ENCODE data around the gene METTL23.
"Not testable (repeated sequence)": the region's sequence is repeated elsewhere in the genome, so short reads cannot be mapped to it uniquely, and the experiment has no call there.

METTL23 gene

GRCh38 chr17:76691379-76692191 is 35.1 kb upstream of the METTL23 start:
- FAIRE-seq = no peak
- no peak for DNase-seq (ENCODE audit: extremely low spot score, insufficient read length, low read depth)

DNA sequence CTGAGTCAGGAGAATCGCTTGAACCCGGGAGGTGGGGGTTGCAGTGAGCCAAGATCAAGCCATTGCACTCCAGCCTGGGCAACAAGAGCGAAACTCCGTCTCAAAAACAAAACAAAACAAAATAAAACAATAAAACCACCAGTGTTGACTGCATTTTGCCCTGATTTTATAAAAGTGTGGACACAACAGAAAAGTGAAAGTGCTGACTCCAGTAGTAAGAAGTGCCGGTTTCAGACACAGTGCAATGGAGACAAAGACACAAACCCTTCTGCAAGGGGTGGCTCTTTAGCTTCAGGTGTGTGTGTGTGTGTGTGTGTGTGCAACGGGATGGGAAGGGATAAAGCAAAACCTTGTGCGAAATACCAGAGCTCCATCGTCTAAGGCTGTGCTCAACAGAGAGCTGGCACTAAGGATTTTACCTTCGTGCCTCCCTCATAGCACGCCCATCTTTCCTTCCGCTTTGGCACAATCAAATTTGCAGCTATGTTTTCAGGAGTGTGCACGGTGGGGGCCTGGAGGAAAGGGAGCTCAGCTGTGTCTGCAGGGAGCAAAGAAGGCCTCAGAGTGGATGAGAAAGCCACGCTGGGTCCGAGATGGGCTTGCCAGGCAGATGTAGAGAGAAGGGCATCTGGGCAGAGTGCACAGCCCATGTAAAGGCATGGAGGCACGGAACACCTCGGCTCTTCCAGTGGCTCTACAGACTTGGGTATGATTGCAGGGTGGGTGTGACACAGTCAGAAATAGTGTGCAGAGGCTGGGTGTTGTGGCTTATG is 31.4 kb upstream of the METTL23 start:
- DNase-seq (ENCODE audit: extremely low spot score, insufficient read length, low read depth) = no peak
- no peak for FAIRE-seq

- peak; percentile 92 for FAIRE-seq
- peak; percentile 65 for DNase-seq (ENCODE audit: extremely low spot score, insufficient read length, low read depth)
Observed at GRCh38 chr17:76696763-76697701, 29.6 kb upstream of the METTL23 start.

DNA sequence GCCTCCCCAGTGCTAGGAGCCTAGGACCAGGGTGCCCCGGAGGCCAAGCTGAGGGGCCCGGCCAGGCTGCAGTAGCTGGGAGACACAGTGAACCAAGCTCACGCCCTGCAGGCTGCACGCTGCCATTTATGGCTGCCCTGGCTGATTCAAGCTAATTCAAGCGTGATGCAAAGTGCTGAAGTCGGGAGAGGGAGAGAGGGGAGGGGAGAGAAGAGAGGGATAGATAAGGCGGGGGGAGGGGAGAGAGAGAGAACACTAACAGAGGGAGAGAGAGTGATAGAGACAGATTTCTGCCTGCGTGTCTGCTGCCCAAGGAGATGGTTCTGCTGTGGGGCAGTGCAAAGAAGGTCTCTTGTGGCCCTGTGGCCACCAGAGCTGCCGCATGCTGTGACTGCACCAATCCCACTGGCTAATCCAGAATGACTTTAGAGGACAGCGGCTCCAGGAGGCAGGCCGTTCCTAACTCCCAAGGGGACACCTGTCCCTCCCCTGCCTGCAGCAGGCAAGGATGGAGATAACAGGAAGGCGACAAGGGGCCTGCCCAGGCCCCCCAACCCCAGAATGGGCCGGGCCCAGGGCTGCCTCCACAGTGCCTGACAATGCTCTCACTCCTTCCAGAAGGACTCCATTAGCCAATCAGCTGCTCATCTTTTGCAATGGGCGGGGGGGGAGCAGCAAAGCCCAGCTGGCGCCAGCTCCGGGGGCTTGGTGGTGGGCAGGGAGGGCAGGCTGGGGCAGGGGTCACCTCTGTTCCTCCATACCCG is 28.8 kb upstream of the METTL23 start:
- DNase-seq (ENCODE audit: extremely low spot score, insufficient read length, low read depth) = no peak
- no peak for FAIRE-seq

GRCh38 chr17:76698466-76698977 is 28.1 kb upstream of the METTL23 start:
- not testable (repeated sequence) for FAIRE-seq; DNase-seq (ENCODE audit: extremely low spot score, insufficient read length, low read depth)

- FAIRE-seq (no peak), DNase-seq (ENCODE audit: extremely low spot score, insufficient read length, low read depth) (no peak)
Observed at GRCh38 chr17:76700270-76700616, 26.4 kb upstream of the METTL23 start.

DNA sequence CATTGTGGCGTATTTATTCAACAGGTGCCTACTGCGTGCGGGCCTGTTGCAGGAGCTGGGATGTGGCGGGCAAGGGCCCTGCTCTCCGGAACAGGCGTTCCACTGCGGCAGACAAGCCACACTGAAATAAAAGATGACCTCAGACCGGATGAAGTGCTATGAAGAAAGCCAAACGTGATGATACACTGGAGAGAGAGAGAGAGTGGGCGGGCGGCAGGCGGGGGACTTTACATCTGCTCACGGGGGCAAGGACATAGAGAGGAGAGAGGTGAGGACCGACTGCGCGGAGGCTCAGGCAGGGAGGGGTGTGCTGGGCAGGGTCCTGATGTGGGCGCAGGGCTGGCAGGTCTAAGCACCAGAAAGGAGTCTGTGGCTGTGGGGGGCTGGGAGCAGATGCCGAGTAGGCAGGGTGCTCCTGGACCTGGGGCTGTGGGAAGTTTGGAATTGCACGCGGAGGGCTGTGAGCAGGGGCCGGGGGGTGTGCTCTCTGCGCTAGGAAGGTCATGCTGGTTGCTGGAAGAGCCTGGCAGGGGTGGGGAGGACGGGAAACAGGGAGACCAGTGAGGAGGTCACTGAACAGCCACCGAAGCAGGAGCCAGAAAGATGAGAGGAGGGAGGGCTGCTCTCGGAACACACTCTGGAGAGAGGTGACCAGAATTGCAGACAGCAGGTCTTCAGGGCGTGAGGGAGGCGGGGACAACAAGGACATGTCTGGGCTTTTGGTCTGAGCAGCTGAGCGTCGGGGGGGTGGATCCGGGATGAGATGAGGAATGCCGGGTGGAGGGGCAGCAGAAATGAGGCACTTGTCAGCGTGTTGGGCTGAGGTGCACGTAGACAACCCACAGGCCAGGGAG is 25.8 kb upstream of the METTL23 start:
- no peak for FAIRE-seq
- DNase-seq (ENCODE audit: extremely low spot score, insufficient read length, low read depth) = no peak

GRCh38 chr17:76701471-76701967 is 25.1 kb upstream of the METTL23 start:
- no peak for DNase-seq (ENCODE audit: extremely low spot score, insufficient read length, low read depth)
- FAIRE-seq = no peak

GRCh38 chr17:76702076-76702475 is 24.6 kb upstream of the METTL23 start:
- DNase-seq (ENCODE audit: extremely low spot score, insufficient read length, low read depth) (no peak), FAIRE-seq (no peak)

DNA sequence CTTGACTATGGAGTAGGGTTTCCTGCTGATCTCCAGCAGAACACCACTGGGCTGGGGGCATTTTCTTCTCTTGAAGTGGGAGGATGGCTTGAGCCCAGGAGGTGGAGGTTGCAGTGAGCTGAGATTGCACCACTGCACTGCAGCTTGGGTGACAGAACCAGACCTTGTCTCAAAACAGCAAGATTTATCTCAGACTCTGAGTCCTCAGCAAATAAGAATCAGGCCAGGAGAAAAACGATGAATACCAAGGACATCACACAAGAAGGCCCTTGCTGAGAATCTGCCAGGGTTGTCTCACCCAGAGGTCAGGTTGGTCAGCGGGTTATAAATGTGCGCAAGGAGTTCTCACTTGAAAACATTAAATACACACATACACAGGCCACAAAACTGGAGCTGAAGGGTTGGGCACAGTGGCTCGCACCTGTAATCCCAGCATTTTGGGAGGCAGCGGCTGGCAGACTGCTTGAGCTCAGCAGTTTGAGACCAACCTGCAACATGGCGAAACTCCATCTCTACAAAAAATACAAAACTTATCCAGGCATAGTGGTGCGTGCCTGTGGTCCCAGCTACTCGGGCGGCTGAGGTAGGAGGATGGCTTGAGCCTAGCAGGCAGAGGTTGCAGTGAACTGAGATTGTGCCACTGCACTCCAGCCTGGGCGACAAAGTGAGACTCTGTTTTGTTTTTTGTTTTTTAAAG is 23.6 kb upstream of the METTL23 start:
- no peak for FAIRE-seq
- DNase-seq (ENCODE audit: extremely low spot score, insufficient read length, low read depth) = no peak

- FAIRE-seq = no peak
- DNase-seq (ENCODE audit: extremely low spot score, insufficient read length, low read depth) = no peak
Observed at GRCh38 chr17:76704805-76705204, 21.8 kb upstream of the METTL23 start.

GRCh38 chr17:76706817-76707216 is 19.8 kb upstream of the METTL23 start:
- no peak for DNase-seq (ENCODE audit: extremely low spot score, insufficient read length, low read depth)
- no peak for FAIRE-seq

DNA sequence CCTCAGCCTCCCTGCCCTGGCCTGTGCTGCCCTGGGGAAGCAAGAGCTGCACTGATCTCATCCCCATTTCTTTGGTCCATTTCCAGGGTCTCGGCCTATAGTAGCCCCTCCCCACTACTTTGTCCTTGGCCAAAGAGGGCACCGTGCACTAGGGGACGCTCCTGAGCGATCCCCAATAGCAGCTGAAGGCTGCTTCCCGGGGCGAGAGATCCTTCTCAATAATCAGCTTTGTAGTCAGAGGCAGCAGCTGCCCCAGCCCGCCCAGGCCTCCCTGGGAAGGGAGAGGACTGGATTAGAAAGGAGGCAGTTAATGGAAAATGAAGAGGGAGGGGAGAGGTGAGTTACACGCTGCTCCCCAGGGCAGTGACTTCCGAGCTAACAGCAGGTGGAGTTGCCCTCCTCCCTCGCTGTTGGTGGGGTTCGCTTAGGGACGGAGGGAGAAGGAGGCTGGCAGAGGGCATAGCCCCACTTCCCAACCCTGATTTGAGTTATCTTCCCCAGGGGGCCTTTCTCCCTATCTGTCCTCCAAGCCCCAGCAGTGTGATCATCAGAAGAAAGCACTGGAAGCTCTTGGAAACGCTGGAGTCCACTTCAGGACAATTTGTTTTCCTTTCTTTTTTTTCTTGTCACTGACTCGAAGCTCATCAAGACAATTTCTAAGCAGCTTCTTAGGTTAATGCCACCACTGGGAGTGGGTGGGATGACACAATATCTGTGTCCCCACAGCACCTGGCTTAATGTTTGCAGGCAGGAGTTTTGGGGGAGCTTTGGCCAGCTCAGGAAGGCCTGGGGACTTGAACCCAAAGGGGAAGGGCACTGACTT is 18.4 kb upstream of the METTL23 start:
- DNase-seq (ENCODE audit: extremely low spot score, insufficient read length, low read depth) (no peak), FAIRE-seq (no peak)

DNA sequence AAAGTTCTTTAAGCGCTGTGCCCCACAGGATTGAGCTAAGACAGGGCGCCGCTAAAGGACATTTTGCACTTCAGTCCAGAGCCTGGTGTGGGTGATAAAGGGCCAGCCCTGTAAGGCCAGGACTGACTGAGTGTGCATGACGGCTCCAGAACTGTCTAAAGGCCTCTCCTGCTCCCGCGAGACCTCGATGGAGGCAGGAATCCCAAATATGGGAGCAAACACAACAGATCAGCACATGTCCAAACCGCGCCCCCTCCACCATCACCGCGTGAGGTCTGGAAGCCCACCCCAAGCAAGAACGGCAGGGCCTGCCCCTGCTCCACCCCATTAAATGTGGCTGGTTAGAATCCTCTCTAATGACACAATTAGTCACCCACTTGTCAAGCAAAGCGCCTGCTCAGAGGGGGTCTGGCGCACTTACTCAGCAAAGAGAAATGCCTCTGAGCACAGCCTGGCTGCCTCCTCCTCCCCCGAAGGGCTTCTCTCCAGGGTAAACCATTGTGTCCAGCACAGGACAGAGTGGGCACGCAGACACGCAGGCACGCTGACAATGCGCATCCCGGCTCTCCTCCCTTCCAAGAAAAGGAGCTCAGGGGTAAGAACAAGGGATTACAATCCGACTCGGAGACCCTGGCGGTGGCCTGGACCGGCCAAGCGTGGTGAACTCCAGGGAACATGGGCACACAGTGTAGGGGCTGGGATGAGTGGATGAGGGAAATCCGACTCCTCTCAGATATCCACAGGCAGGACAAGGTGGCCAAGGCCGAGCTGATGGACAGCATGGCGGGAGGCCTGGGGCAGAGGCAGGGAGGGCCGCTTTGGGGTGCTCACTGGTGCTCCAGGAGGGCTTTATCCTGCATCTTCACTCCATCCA is 17.3 kb upstream of the METTL23 start:
- no peak for FAIRE-seq
- DNase-seq (ENCODE audit: extremely low spot score, insufficient read length, low read depth) = no peak

- not testable (repeated sequence) for FAIRE-seq; DNase-seq (ENCODE audit: extremely low spot score, insufficient read length, low read depth)
Observed at GRCh38 chr17:76709951-76710862, 16.4 kb upstream of the METTL23 start.
